ENCODE data around the gene PRKAG1. TPM values are rescaled to one million over a fixed set of nuclear protein-coding genes. Genes with fewer than 3 reads are reported as not detected.
A peak's percentile ranks its signal among the peaks of the same experiment; 100 is the strongest.
"Not testable (repeated sequence)": the region's sequence is repeated elsewhere in the genome, so short reads cannot be mapped to it uniquely, and the experiment has no call there.

Gene PRKAG1
- 67.1 and 68.2 TPM in 2 replicates for total RNA-seq (2014; rRNA removed; shearing (Covaris generic))

GRCh38 chr12:49018261-49019119, at the start of gene PRKAG1:
TSS of gene PRKAG1 (minus strand) at chr12:49018776. CDS start at chr12:49018740, 36 bp downstream.
- peak; percentile 99 for DNase-seq (ENCODE audit: low read depth)

GRCh38 chr12:49066120-49066519, 47.5 kb upstream of the PRKAG1 start:
- no peak for DNase-seq (ENCODE audit: low read depth)

- no peak for DNase-seq (ENCODE audit: low read depth)
These were observed 46.2 kb upstream of the PRKAG1 start for GRCh38 chr12:49064767-49065152.

GRCh38 chr12:49061916-49062315, 43.3 kb upstream of the PRKAG1 start:
- DNase-seq (ENCODE audit: low read depth), result not testable (repeated sequence)

- DNase-seq (ENCODE audit: low read depth), result no peak
These were observed 42.6 kb upstream of the PRKAG1 start for GRCh38 chr12:49061157-49061650.

GRCh38 chr12:49060237-49061156, 41.9 kb upstream of the PRKAG1 start, which contains the start of gene KMT2D:
TSS of gene KMT2D (minus strand) at chr12:49060794. CDS start at chr12:49055324, 5,470 bp downstream.
- peak; percentile 97 for DNase-seq (ENCODE audit: low read depth)

GRCh38 chr12:49059299-49060171, 41.0 kb upstream of the PRKAG1 start:
- DNase-seq (ENCODE audit: low read depth), result peak; percentile 31

GRCh38 chr12:49059045-49059298, 40.4 kb upstream of the PRKAG1 start:
- DNase-seq (ENCODE audit: low read depth), result no peak

- no peak for DNase-seq (ENCODE audit: low read depth)
These were observed 39.9 kb upstream of the PRKAG1 start for GRCh38 chr12:49058366-49059044.

GRCh38 chr12:49057888-49058287, 39.3 kb upstream of the PRKAG1 start:
- no peak for DNase-seq (ENCODE audit: low read depth)

GRCh38 chr12:49055978-49056754, 37.6 kb upstream of the PRKAG1 start:
- peak; percentile 66 for DNase-seq (ENCODE audit: low read depth)

- no peak for DNase-seq (ENCODE audit: low read depth)
These were observed 36.5 kb upstream of the PRKAG1 start for GRCh38 chr12:49055092-49055491.

- DNase-seq (ENCODE audit: low read depth), result no peak
These were observed 35.9 kb upstream of the PRKAG1 start for GRCh38 chr12:49054524-49054923.

GRCh38 chr12:49054096-49054495, 35.5 kb upstream of the PRKAG1 start:
- no peak for DNase-seq (ENCODE audit: low read depth)

GRCh38 chr12:49052451-49053208, 34.1 kb upstream of the PRKAG1 start:
- DNase-seq (ENCODE audit: low read depth), result no peak

GRCh38 chr12:49051777-49052438, 33.3 kb upstream of the PRKAG1 start:
- no peak for DNase-seq (ENCODE audit: low read depth)

- DNase-seq (ENCODE audit: low read depth), result no peak
These were observed 32.8 kb upstream of the PRKAG1 start for GRCh38 chr12:49051373-49051764.

- no peak for DNase-seq (ENCODE audit: low read depth)
These were observed 32.2 kb upstream of the PRKAG1 start for GRCh38 chr12:49050507-49051372.

All from Daoy (cell line).